ENCODE measurements around the gene SDK1.
"Not testable (repeated sequence)": the region's sequence is repeated elsewhere in the genome, so short reads cannot be mapped to it uniquely, and the experiment has no call there.

The SDK1 gene

GRCh38 chr7:4297918-4298219 lies 996.8 kb downstream of the SDK1 start:
- peaks cover 11 to 15% (median 13%) of the 10 kb centered on the region in 5 donors for H3K9me3 ChIP-seq (ENCODE audit: control insufficient read depth in 5 of 5, low read length in 5 of 5)
- no peaks in the 10 kb centered on the region for H3K36me3 ChIP-seq (ENCODE audit: control insufficient read depth in 5 of 5, insufficient read depth in 5 of 5, low read length in 5 of 5)
- peaks cover 0 to 3% (median 0%) of the 10 kb centered on the region in 5 donors for H3K27me3 ChIP-seq (ENCODE audit: control insufficient read depth in 5 of 5, insufficient read depth in 4 of 5, low read length in 5 of 5)
- H3K9ac ChIP-seq (ENCODE audit: low read length in 5 of 5), result no peak overlapping the region
- H3K27ac ChIP-seq (ENCODE audit: low read depth, low read length), result no peak overlapping the region
- H3K4me3 ChIP-seq (ENCODE audit: low read depth in 1 of 5, low read length in 5 of 5), result no peak overlapping the region
- no peaks in the 10 kb centered on the region for H3K4me1 ChIP-seq (ENCODE audit: control insufficient read depth in 5 of 5, insufficient read depth in 5 of 5, low read length in 5 of 5)

- Histone ChIP-seq H3K9me3 (ENCODE audit: control insufficient read depth in 5 of 5, low read length in 5 of 5) (peaks cover 0 to 2% (median 1%) of the 10 kb centered on the region in 5 donors), H3K9ac (ENCODE audit: low read length in 5 of 5) (no peak overlapping the region), H3K36me3 (ENCODE audit: control insufficient read depth in 5 of 5, insufficient read depth in 5 of 5, low read length in 5 of 5) (no peaks in the 10 kb centered on the region), H3K27ac (ENCODE audit: low read depth, low read length) (no peak overlapping the region), H3K4me3 (ENCODE audit: low read depth in 1 of 5, low read length in 5 of 5) (no peak overlapping the region), H3K4me1 (ENCODE audit: control insufficient read depth in 5 of 5, insufficient read depth in 5 of 5, low read length in 5 of 5) (no peaks in the 10 kb centered on the region), H3K27me3 (ENCODE audit: control insufficient read depth in 5 of 5, insufficient read depth in 4 of 5, low read length in 5 of 5) (peaks cover 0 to 3% (median 0%) of the 10 kb centered on the region in 5 donors)
Measured at GRCh38 chr7:4299431-4299830, 998.4 kb downstream of the SDK1 start.

DNA sequence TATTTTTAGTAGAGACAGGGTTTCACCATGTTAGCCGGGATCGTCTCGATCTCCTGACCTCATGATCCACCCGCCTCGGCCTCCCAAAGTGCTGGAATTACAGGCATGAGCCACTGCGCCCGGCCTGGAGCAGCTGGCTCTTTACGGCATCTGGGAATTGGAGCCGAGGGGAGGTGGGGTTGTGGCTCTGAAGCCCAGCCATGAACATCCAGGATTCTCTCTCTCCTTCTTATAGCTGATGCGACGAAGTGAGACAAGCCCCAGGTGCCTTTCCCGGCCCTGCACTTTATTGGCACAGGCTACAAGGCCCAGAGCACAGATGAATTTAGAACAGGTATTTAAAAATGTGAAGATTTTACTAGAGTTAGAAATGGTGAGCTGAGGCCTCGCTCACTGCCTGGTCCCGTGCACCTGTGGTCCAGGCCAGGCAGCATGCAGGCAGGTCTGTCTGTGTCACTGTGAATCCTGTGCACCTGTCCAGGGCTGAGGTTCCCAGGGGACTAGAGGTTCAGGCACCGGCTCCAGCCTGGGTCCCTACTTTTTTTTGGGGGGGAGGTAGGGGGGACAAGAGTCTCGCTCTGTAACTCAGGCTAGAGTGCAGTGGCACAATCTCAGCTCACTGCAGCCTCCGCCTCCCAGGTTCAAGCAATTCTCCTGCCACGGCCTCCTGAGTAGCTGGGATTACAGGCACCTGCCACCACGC lies 1001.3 kb downstream of the SDK1 start:
- H3K4me3 ChIP-seq (ENCODE audit: low read depth in 1 of 5, low read length in 5 of 5), result no peak overlapping the region
- peaks cover 0 to 3% (median 0%) of the 10 kb centered on the region in 5 donors for H3K27me3 ChIP-seq (ENCODE audit: control insufficient read depth in 5 of 5, insufficient read depth in 4 of 5, low read length in 5 of 5)
- H3K27ac ChIP-seq (ENCODE audit: low read depth, low read length), result no peak overlapping the region
- no peaks in the 10 kb centered on the region for H3K4me1 ChIP-seq (ENCODE audit: control insufficient read depth in 5 of 5, insufficient read depth in 5 of 5, low read length in 5 of 5)
- no peak overlapping the region for H3K9ac ChIP-seq (ENCODE audit: low read length in 5 of 5)
- H3K36me3 ChIP-seq (ENCODE audit: control insufficient read depth in 5 of 5, insufficient read depth in 5 of 5, low read length in 5 of 5), result no peaks in the 10 kb centered on the region
- H3K9me3 ChIP-seq (ENCODE audit: control insufficient read depth in 5 of 5, low read length in 5 of 5), result no peaks in the 10 kb centered on the region

- Histone ChIP-seq H3K9ac (ENCODE audit: low read length in 5 of 5) (no peak overlapping the region), H3K36me3 (ENCODE audit: control insufficient read depth in 5 of 5, insufficient read depth in 5 of 5, low read length in 5 of 5) (no peaks in the 10 kb centered on the region), H3K27me3 (ENCODE audit: control insufficient read depth in 5 of 5, insufficient read depth in 4 of 5, low read length in 5 of 5) (peaks cover 0 to 7% (median 5%) of the 10 kb centered on the region in 5 donors), H3K9me3 (ENCODE audit: control insufficient read depth in 5 of 5, low read length in 5 of 5) (peaks cover 0 to 6% (median 2%) of the 10 kb centered on the region in 5 donors), H3K4me1 (ENCODE audit: control insufficient read depth in 5 of 5, insufficient read depth in 5 of 5, low read length in 5 of 5) (no peaks in the 10 kb centered on the region), H3K4me3 (ENCODE audit: low read depth in 1 of 5, low read length in 5 of 5) (no peak overlapping the region), H3K27ac (ENCODE audit: low read depth, low read length) (no peak overlapping the region)
Measured at GRCh38 chr7:4307316-4308204, 1006.5 kb downstream of the SDK1 start.

GRCh38 chr7:4308205-4308590 lies 1007.1 kb downstream of the SDK1 start:
- Histone ChIP-seq H3K9ac (ENCODE audit: low read length in 5 of 5) (no peak overlapping the region), H3K9me3 (ENCODE audit: control insufficient read depth in 5 of 5, low read length in 5 of 5) (peaks cover 0 to 6% (median 2%) of the 10 kb centered on the region in 5 donors), H3K27ac (ENCODE audit: low read depth, low read length) (no peak overlapping the region), H3K4me3 (ENCODE audit: low read depth in 1 of 5, low read length in 5 of 5) (no peak overlapping the region), H3K36me3 (ENCODE audit: control insufficient read depth in 5 of 5, insufficient read depth in 5 of 5, low read length in 5 of 5) (no peaks in the 10 kb centered on the region), H3K27me3 (ENCODE audit: control insufficient read depth in 5 of 5, insufficient read depth in 4 of 5, low read length in 5 of 5) (peaks cover 0 to 7% (median 5%) of the 10 kb centered on the region in 5 donors), H3K4me1 (ENCODE audit: control insufficient read depth in 5 of 5, insufficient read depth in 5 of 5, low read length in 5 of 5) (no peaks in the 10 kb centered on the region)

- H3K27me3 ChIP-seq (ENCODE audit: control insufficient read depth in 5 of 5, insufficient read depth in 4 of 5, low read length in 5 of 5); H3K36me3 ChIP-seq (ENCODE audit: control insufficient read depth in 5 of 5, insufficient read depth in 5 of 5, low read length in 5 of 5); H3K4me1 ChIP-seq (ENCODE audit: control insufficient read depth in 5 of 5, insufficient read depth in 5 of 5, low read length in 5 of 5); H3K9ac ChIP-seq (ENCODE audit: low read length in 5 of 5); H3K9me3 ChIP-seq (ENCODE audit: control insufficient read depth in 5 of 5, low read length in 5 of 5); H3K4me3 ChIP-seq (ENCODE audit: low read depth in 1 of 5, low read length in 5 of 5); H3K27ac ChIP-seq (ENCODE audit: low read depth, low read length): not testable (repeated sequence)
Measured at GRCh38 chr7:4313911-4314310, 1012.9 kb downstream of the SDK1 start.

DNA sequence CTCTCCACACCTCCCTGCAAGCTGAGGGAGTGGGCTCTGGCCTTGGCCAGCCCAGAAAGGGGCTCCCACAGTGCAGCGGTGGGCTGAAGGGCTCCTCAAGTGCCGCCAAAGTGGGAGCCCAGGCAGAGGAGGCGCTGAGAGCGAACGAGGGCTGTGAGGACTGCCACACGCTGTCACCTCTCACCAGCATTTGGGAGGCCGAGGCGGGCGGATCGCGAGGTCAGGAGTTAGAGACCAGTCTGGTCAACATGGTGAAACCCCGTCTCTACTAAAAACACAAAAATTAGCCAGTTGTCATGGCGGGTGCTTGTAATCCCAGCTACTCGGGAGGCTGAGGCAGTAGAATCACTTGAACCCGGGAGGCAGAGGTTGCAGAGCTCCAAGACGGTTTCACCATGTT lies 1013.3 kb downstream of the SDK1 start:
- H3K27me3 ChIP-seq (ENCODE audit: control insufficient read depth in 5 of 5, insufficient read depth in 4 of 5, low read length in 5 of 5); H3K27ac ChIP-seq (ENCODE audit: low read depth, low read length); H3K36me3 ChIP-seq (ENCODE audit: control insufficient read depth in 5 of 5, insufficient read depth in 5 of 5, low read length in 5 of 5); H3K4me1 ChIP-seq (ENCODE audit: control insufficient read depth in 5 of 5, insufficient read depth in 5 of 5, low read length in 5 of 5); H3K9me3 ChIP-seq (ENCODE audit: control insufficient read depth in 5 of 5, low read length in 5 of 5); H3K9ac ChIP-seq (ENCODE audit: low read length in 5 of 5); H3K4me3 ChIP-seq (ENCODE audit: low read depth in 1 of 5, low read length in 5 of 5): not testable (repeated sequence)

Data from subcutaneous abdominal adipose tissue (tissue), 5 donors.